Parathyroid adenoma (tissue), 2 donors: ENCODE results near the gene PLEKHM1.

ENCODE experiments used
- H2AFZ ChIP-seq: fragments of 300-600 bp; sonication (generic); one replicate; pipeline ENCODE4 v1.7.0; 2017; ENCODE audit warnings: antibody characterized with exemption, mild to moderate bottlenecking
- H3K27ac ChIP-seq: fragments of 300-600 bp; sonication (generic); one replicate; pipeline ENCODE4 v1.7.0; 2017
- H3K27me3 ChIP-seq: fragments of 300-600 bp; sonication (generic); one replicate; pipeline ENCODE4 v1.7.0; 2017; ENCODE audit warnings: low read length; ENCODE audit not compliant: control insufficient read depth, insufficient read depth
- H3K36me3 ChIP-seq: fragments of 300-600 bp; sonication (generic); one replicate; pipeline ENCODE4 v1.7.0; 2017; ENCODE audit warnings: low read length; ENCODE audit not compliant: control insufficient read depth, insufficient read depth
- H3K4me1 ChIP-seq: fragments of 300-600 bp; sonication (generic); one replicate; pipeline ENCODE4 v1.7.0; 2017; ENCODE audit warnings: control low read depth
- H3K4me2 ChIP-seq: fragments of 300-600 bp; sonication (generic); one replicate; pipeline ENCODE4 v1.7.0; 2017; ENCODE audit warnings: low read length
- H3K4me3 ChIP-seq: fragments of 300-600 bp; sonication (generic); one replicate; pipeline ENCODE4 v1.7.0; 2017; ENCODE audit warnings: low read depth, low read length
- H3K79me2 ChIP-seq: fragments of 300-600 bp; sonication (generic); one replicate; pipeline ENCODE4 v1.7.0; 2017; ENCODE audit warnings: control low read depth
- H3K9ac ChIP-seq: fragments of 300-600 bp; sonication (generic); one replicate; pipeline ENCODE4 v1.7.0; 2017; ENCODE audit warnings: mild to moderate bottlenecking
- H3K9me3 ChIP-seq: fragments of 300-600 bp; sonication (generic); one replicate; pipeline ENCODE4 v1.7.0; 2017; ENCODE audit warnings: low read length; ENCODE audit not compliant: control insufficient read depth
- TF ChIP-seq, protein P1 (sequence below): fragments of 300-600 bp; sonication (generic); IDR thresholded peaks from one replicate; pipeline ENCODE4 v1.7.0; 2017; ENCODE audit warnings: antibody characterized with exemption, mild to moderate bottlenecking
- donor health status: primary hyperparathyroidism.

The PLEKHM1 gene

DNA sequence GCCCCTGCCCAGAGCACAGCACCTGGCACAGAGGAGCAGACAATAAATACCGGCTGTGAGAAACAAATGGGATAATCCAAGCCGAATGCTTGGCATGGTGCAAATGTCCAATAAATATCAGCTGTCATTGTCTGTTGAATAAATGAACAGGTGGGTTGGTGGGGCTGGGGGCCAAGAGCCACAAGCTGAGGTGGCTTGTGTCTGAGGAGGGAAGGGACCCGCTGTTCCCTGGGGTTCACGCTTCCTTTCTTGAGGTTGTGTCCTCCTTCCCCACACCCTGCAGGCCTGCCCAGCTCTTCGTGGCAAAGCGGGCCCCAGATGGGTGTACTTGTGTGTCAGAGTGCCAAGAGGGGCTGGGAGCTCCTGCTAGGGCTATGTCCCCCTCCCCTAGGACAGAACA, 96.4 kb downstream of the PLEKHM1 start:
- Histone ChIP-seq H3K4me1 (no peaks in the 10 kb centered on the region), H2AFZ (no peak overlapping the region), H3K27me3 (no peaks in the 10 kb centered on the region), H3K27ac (no peak overlapping the region), H3K9me3 (no peaks in the 10 kb centered on the region), H3K36me3 (no peaks in the 10 kb centered on the region), H3K9ac (no peak overlapping the region), H3K79me2 (no peaks in the 10 kb centered on the region), H3K4me3 (no peak overlapping the region), H3K4me2 (no peak overlapping the region)
- TF ChIP-seq, protein P1, sequence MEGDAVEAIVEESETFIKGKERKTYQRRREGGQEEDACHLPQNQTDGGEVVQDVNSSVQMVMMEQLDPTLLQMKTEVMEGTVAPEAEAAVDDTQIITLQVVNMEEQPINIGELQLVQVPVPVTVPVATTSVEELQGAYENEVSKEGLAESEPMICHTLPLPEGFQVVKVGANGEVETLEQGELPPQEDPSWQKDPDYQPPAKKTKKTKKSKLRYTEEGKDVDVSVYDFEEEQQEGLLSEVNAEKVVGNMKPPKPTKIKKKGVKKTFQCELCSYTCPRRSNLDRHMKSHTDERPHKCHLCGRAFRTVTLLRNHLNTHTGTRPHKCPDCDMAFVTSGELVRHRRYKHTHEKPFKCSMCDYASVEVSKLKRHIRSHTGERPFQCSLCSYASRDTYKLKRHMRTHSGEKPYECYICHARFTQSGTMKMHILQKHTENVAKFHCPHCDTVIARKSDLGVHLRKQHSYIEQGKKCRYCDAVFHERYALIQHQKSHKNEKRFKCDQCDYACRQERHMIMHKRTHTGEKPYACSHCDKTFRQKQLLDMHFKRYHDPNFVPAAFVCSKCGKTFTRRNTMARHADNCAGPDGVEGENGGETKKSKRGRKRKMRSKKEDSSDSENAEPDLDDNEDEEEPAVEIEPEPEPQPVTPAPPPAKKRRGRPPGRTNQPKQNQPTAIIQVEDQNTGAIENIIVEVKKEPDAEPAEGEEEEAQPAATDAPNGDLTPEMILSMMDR = no peak

DNA sequence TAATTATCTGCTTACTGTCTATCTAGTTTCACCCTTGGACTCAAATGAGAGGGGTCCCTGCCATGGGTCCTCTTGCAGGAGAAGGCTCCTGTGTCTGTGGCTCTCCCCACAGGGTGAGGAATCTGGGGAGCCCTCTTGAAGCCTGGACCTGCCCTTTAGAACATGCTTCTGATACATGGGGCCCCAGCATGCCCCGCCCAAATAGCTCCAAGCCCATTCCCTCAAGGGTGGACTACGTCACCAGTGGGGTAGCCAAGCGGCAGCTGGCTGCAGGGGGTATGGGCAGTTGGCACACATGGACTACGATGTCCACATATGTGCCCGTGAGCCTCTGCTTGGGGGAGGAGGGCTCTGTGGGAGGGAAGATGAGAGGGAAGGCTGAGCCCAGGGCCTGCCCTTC, 97.1 kb downstream of the PLEKHM1 start:
- H3K36me3 ChIP-seq = no peaks in the 10 kb centered on the region
- no peak overlapping the region for H3K27ac ChIP-seq
- H3K4me2 ChIP-seq = no peak overlapping the region
- no peaks in the 10 kb centered on the region for H3K9me3 ChIP-seq
- H3K79me2 ChIP-seq = no peaks in the 10 kb centered on the region
- no peaks in the 10 kb centered on the region for H3K4me1 ChIP-seq
- no peaks in the 10 kb centered on the region for H3K27me3 ChIP-seq
- TF ChIP-seq, protein P1 = no peak
- H3K4me3 ChIP-seq = no peak overlapping the region
- no peak overlapping the region for H3K9ac ChIP-seq
- H2AFZ ChIP-seq = no peak overlapping the region

DNA sequence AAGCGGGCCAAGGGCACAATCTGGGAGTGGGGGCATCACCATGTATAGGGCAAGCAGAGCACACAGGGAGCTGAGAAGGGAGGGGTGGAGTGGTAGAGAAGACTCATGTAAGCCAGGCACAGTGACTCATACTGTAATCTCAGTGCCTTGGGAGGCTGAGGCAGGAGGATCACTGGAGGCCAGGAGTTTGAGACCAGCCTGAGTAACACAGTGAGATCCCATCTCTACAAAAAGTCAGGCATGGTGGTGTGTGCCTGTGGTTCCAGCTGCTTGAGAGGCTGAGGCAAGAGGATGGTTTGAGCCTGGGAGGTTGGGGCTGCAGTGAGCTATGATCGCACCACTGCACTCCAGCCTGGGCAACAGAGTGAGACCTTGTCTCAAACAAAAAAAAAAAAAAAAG, 98.6 kb downstream of the PLEKHM1 start:
- H3K4me2 ChIP-seq = no peak overlapping the region
- no peak overlapping the region for H3K9ac ChIP-seq
- no peaks in the 10 kb centered on the region for H3K79me2 ChIP-seq
- no peak overlapping the region for H2AFZ ChIP-seq
- H3K36me3 ChIP-seq = no peaks in the 10 kb centered on the region
- H3K9me3 ChIP-seq = no peaks in the 10 kb centered on the region
- no peak overlapping the region for H3K27ac ChIP-seq
- H3K27me3 ChIP-seq = no peaks in the 10 kb centered on the region
- no peak overlapping the region for H3K4me3 ChIP-seq
- H3K4me1 ChIP-seq = no peaks in the 10 kb centered on the region
- TF ChIP-seq, protein P1 = no peak

DNA sequence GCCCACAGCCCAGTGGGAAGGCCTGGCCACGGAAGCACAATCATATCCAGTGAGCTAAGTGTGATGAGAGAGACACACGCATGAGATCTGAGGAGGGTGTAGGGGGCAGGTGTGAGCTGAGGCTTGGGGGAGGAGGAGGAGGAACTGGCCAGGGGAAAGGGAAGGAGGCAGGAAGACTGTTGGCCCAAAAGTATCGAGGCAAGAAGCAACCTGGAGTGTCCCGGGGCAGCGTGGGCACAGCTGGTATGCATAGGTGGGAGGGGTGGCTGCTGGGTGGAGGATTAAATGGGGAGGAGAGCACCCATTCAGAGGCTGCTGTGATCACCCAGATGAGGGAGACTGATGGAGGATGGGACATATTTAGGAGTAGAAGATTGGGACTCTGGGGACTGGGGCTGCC, 99.2 kb downstream of the PLEKHM1 start:
- H3K27me3 ChIP-seq = no peaks in the 10 kb centered on the region
- H3K36me3 ChIP-seq = no peaks in the 10 kb centered on the region
- no peaks in the 10 kb centered on the region for H3K79me2 ChIP-seq
- H3K9ac ChIP-seq = no peak overlapping the region
- H3K27ac ChIP-seq = no peak overlapping the region
- H3K4me2 ChIP-seq = no peak overlapping the region
- H3K9me3 ChIP-seq = no peaks in the 10 kb centered on the region
- TF ChIP-seq, protein P1 = no peak
- H3K4me1 ChIP-seq = no peaks in the 10 kb centered on the region
- H2AFZ ChIP-seq = no peak overlapping the region
- no peak overlapping the region for H3K4me3 ChIP-seq

DNA sequence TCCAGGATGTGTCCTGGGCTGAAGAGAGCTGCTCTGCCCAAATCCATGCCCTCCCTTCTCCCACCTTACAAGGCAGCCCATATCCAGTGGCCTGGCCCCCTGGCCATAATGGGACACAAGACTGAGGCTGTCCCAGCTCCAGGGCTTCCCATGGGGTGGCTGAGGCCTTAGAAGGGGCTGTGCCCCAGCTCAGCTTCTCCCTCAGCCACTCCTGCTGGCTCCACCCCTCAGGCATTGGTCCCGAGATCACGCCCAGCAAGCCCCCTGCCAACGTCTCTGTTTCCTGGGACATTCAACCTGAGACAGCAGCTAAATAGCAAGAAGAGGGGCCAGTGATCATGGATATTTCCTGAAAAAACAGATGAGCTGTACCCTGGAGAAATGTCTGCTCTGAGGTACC, 101.2 kb downstream of the PLEKHM1 start:
- no peaks in the 10 kb centered on the region for H3K36me3 ChIP-seq
- no peak overlapping the region for H2AFZ ChIP-seq
- no peaks in the 10 kb centered on the region for H3K27me3 ChIP-seq
- no peak overlapping the region for H3K4me3 ChIP-seq
- TF ChIP-seq, protein P1 = no peak
- H3K9ac ChIP-seq = no peak overlapping the region
- H3K27ac ChIP-seq = no peak overlapping the region
- H3K9me3 ChIP-seq = no peaks in the 10 kb centered on the region
- H3K79me2 ChIP-seq = no peaks in the 10 kb centered on the region
- H3K4me2 ChIP-seq = no peak overlapping the region
- no peaks in the 10 kb centered on the region for H3K4me1 ChIP-seq
